HL-60 (cell line): Measurements from ENCODE around the gene PIMREG.

Experiments
- GABPA ChIP-seq: IDR thresholded peaks from 2 replicates; pipeline ENCODE4 v1.6.1; 2012; ENCODE audit warnings: low read depth
- TF ChIP-seq, protein P1 (sequence below): IDR thresholded peaks from one replicate; pipeline ENCODE4 v1.5.1; 2011; ENCODE audit warnings: low read length, control low read depth, inconsistent platforms; ENCODE audit not compliant: insufficient read depth

GRCh38 chr17:6452471-6453266 lies 8.4 kb downstream of the PIMREG start:
- TF ChIP-seq, protein P1, sequence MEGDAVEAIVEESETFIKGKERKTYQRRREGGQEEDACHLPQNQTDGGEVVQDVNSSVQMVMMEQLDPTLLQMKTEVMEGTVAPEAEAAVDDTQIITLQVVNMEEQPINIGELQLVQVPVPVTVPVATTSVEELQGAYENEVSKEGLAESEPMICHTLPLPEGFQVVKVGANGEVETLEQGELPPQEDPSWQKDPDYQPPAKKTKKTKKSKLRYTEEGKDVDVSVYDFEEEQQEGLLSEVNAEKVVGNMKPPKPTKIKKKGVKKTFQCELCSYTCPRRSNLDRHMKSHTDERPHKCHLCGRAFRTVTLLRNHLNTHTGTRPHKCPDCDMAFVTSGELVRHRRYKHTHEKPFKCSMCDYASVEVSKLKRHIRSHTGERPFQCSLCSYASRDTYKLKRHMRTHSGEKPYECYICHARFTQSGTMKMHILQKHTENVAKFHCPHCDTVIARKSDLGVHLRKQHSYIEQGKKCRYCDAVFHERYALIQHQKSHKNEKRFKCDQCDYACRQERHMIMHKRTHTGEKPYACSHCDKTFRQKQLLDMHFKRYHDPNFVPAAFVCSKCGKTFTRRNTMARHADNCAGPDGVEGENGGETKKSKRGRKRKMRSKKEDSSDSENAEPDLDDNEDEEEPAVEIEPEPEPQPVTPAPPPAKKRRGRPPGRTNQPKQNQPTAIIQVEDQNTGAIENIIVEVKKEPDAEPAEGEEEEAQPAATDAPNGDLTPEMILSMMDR, result no peak
- no peak for TF ChIP-seq GABPA
